Vagina (tissue), 2 donors: ENCODE data around the gene COL6A5.

Experiments used
- POLR2A ChIP-seq, 2 donors: fragments of 450-650 bp; IDR thresholded peaks; one replicate each; pipeline ENCODE4 v1.6.1; 2017; ENCODE audit warnings: antibody characterized with exemption in 2 of 2, mild to moderate bottlenecking in 2 of 2, moderate library complexity in 2 of 2
- POLR2AphosphoS5 ChIP-seq, 2 donors: sonication (generic); formaldehyde crosslinking; IDR thresholded peaks; one replicate each; pipeline ENCODE4 v1.9.0; 2017; ENCODE audit warnings: antibody characterized with exemption in 2 of 2, mild to moderate bottlenecking in 2 of 2, low read depth in 1 of 2; ENCODE audit not compliant: insufficient read depth in 1 of 2
- TF ChIP-seq, protein P1 (sequence below), 3 experiments: fragments of 450-650 bp in 2 of 3; fragments of 200-600 bp in 1 of 3; sonication (generic) in 1 of 3; IDR thresholded peaks; one replicate each; pipeline ENCODE4 v1.5.1; 2017 to 2019; ENCODE audit warnings: antibody characterized with exemption in 3 of 3, mild to moderate bottlenecking in 2 of 3, moderate library complexity in 2 of 3

GRCh38 chr3:130374908-130375307, 29.4 kb downstream of the COL6A5 start:
- TF ChIP-seq, protein P1, sequence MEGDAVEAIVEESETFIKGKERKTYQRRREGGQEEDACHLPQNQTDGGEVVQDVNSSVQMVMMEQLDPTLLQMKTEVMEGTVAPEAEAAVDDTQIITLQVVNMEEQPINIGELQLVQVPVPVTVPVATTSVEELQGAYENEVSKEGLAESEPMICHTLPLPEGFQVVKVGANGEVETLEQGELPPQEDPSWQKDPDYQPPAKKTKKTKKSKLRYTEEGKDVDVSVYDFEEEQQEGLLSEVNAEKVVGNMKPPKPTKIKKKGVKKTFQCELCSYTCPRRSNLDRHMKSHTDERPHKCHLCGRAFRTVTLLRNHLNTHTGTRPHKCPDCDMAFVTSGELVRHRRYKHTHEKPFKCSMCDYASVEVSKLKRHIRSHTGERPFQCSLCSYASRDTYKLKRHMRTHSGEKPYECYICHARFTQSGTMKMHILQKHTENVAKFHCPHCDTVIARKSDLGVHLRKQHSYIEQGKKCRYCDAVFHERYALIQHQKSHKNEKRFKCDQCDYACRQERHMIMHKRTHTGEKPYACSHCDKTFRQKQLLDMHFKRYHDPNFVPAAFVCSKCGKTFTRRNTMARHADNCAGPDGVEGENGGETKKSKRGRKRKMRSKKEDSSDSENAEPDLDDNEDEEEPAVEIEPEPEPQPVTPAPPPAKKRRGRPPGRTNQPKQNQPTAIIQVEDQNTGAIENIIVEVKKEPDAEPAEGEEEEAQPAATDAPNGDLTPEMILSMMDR (IDR thresholded peaks at IDR 0.05): no peak
- TF ChIP-seq POLR2AphosphoS5 (IDR thresholded peaks at IDR 0.05; ENCODE audit: insufficient read depth in 1 of 2, low read depth in 1 of 2): no peak
- no peak for TF ChIP-seq POLR2A (IDR thresholded peaks at IDR 0.05)
